ENCODE data around the gene HSBP1.

The HSBP1 gene

DNA sequence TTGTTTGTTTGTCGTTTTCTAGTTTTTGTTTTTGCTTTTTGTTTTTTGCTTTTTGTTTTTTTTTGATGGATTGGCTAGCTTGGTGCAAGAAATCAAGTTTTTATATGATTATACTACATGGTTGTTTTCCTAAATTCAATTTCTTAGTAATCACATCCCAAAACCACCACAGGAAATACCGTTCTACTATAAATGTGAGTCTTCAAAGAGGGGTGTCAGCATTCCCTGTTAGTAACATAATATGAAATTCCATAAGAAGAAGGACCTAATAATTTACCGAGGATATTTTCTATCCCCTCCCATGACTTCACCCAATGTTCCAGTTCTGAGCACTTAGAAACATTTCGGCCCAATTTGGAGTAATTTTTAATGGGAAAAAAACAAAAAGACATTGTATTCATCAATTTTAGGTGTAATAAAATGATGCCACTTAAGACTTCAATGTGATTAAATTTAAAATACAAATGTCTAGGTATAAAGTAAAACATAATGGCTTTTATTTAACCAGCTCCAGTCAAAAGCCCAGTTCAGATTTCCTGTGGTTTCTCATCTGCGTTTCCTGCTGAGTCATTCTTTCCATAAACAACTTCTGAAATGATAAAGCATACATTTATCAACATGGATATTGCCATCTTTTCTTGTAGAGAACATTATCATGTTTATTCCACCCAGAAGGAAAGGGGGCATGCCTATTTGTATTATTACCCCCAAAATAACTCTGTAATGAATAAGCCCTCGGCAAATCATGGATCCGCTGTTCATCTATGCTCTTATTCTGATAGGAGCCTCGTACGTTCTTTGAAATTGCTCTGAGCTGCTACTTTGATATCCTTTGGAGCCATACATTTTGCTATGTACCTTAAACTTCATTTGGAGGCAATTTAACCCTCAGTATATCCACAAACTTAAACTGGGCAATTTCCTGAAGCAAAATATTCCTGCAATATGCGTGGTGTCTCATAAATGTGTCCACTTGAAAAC lies 28.1 kb downstream of the HSBP1 start:
- TF ChIP-seq TAF1 (IDR thresholded peaks at IDR 0.05; ENCODE audit: low read depth) (no peak), RAD21 (IDR thresholded peaks at IDR 0.05; ENCODE audit: low read depth) (no peak), EGR1 (IDR thresholded peaks at IDR 0.05) (no peak), CEBPB (IDR thresholded peaks at IDR 0.05) (no peak), CREB1 (IDR thresholded peaks at IDR 0.05; ENCODE audit: low read depth) (no peak), FOXM1 (IDR thresholded peaks at IDR 0.05; ENCODE audit: borderline replicate concordance, low read depth) (no peak), EP300 (IDR thresholded peaks at IDR 0.05; ENCODE audit: borderline replicate concordance) (no peak), YY1 (IDR thresholded peaks at IDR 0.05; ENCODE audit: low read depth) (no peak), TCF12 (IDR thresholded peaks at IDR 0.05; ENCODE audit: low read depth) (no peak)
- TF ChIP-seq, protein P1, sequence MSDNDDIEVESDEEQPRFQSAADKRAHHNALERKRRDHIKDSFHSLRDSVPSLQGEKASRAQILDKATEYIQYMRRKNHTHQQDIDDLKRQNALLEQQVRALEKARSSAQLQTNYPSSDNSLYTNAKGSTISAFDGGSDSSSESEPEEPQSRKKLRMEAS (IDR thresholded peaks at IDR 0.05): no peak

DNA sequence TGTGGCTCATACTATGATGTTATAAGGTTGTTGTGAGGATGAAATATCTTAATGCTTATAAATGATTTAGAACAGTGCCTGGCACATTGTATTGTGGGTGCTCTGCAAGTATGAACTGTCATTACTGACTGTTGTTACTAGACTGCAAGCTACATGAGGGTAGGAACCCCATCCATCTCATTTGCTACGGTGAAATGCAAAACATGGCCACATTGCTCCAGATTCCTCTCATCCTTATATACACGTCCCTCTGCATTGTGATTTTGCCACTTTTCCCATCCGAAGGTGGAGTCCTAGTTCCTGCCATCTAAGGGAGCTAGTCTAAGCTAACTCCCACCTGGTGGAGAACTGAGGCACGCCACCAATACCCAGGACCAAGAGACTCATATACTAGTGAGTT lies 29.8 kb downstream of the HSBP1 start:
- TF ChIP-seq TAF1 (IDR thresholded peaks at IDR 0.05; ENCODE audit: low read depth) (no peak), ZBTB7A (IDR thresholded peaks at IDR 0.05; ENCODE audit: low read depth) (no peak), TCF12 (IDR thresholded peaks at IDR 0.05; ENCODE audit: low read depth) (no peak)
- TF ChIP-seq, protein P2, sequence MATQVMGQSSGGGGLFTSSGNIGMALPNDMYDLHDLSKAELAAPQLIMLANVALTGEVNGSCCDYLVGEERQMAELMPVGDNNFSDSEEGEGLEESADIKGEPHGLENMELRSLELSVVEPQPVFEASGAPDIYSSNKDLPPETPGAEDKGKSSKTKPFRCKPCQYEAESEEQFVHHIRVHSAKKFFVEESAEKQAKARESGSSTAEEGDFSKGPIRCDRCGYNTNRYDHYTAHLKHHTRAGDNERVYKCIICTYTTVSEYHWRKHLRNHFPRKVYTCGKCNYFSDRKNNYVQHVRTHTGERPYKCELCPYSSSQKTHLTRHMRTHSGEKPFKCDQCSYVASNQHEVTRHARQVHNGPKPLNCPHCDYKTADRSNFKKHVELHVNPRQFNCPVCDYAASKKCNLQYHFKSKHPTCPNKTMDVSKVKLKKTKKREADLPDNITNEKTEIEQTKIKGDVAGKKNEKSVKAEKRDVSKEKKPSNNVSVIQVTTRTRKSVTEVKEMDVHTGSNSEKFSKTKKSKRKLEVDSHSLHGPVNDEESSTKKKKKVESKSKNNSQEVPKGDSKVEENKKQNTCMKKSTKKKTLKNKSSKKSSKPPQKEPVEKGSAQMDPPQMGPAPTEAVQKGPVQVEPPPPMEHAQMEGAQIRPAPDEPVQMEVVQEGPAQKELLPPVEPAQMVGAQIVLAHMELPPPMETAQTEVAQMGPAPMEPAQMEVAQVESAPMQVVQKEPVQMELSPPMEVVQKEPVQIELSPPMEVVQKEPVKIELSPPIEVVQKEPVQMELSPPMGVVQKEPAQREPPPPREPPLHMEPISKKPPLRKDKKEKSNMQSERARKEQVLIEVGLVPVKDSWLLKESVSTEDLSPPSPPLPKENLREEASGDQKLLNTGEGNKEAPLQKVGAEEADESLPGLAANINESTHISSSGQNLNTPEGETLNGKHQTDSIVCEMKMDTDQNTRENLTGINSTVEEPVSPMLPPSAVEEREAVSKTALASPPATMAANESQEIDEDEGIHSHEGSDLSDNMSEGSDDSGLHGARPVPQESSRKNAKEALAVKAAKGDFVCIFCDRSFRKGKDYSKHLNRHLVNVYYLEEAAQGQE (IDR thresholded peaks at IDR 0.05; ENCODE audit: low read depth): no peak
- TF ChIP-seq, protein P1 (IDR thresholded peaks at IDR 0.05): no peak

DNA sequence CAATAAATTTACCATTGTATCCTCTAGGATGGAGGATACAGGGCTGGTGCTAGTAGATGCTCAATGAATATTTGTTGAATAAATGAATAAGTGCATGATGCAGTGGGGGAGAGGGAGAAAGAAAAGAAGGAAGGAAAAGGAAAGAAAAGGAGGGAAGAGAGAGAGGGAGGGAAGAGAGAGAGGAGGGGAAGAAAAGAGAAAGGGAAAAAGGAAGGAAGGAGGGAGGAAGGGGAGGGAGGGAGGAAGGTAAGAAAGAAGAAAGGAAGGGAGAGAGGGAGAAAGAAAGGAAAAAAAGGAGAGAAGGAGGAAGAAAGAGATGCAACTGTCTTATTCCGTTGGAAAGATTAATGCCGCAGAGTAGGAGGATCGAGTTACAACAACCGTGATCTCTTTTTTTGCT lies 30.4 kb downstream of the HSBP1 start:
- TF ChIP-seq NFIC (IDR thresholded peaks at IDR 0.05) (no peak), EP300 (IDR thresholded peaks at IDR 0.05; ENCODE audit: borderline replicate concordance) (no peak), FOXM1 (IDR thresholded peaks at IDR 0.05; ENCODE audit: borderline replicate concordance, low read depth) (no peak), RAD21 (IDR thresholded peaks at IDR 0.05; ENCODE audit: low read depth) (no peak), YY1 (IDR thresholded peaks at IDR 0.05; ENCODE audit: low read depth) (no peak), CREB1 (IDR thresholded peaks at IDR 0.05; ENCODE audit: low read depth) (no peak), CEBPB (IDR thresholded peaks at IDR 0.05) (no peak), EGR1 (IDR thresholded peaks at IDR 0.05) (no peak), TCF12 (IDR thresholded peaks at IDR 0.05; ENCODE audit: low read depth) (no peak), TEAD4 (IDR thresholded peaks at IDR 0.05) (no peak), TAF1 (IDR thresholded peaks at IDR 0.05; ENCODE audit: low read depth) (no peak), ZBTB7A (IDR thresholded peaks at IDR 0.05; ENCODE audit: low read depth) (no peak)
- TF ChIP-seq, protein P3, sequence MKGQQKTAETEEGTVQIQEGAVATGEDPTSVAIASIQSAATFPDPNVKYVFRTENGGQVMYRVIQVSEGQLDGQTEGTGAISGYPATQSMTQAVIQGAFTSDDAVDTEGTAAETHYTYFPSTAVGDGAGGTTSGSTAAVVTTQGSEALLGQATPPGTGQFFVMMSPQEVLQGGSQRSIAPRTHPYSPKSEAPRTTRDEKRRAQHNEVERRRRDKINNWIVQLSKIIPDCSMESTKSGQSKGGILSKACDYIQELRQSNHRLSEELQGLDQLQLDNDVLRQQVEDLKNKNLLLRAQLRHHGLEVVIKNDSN (IDR thresholded peaks at IDR 0.05): no peak
- TF ChIP-seq, protein P1 (IDR thresholded peaks at IDR 0.05): no peak
- TF ChIP-seq, protein P2 (IDR thresholded peaks at IDR 0.05; ENCODE audit: low read depth): no peak

DNA sequence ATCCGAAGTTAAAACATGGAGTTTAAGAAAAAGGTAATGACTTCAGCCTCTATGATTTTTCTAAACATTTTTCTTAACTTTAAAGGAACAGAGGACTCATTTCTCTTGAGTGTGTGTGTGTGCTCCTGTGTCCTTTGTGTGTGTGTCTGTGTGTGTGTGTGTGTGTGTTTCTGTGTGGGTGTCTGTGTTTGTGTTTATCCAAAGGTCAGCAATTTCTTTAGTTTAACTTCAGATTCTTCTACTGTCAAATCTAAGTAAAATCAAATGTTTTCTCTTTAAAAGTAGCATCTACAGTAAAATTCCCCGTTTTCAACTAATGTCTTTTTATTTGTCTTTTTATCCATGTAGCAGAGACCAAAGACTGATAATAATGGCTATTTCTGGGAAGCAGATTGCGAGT lies 31.8 kb downstream of the HSBP1 start:
- TF ChIP-seq YY1 (IDR thresholded peaks at IDR 0.05; ENCODE audit: low read depth) (no peak), EGR1 (IDR thresholded peaks at IDR 0.05) (no peak), CEBPB (IDR thresholded peaks at IDR 0.05) (no peak), CREB1 (IDR thresholded peaks at IDR 0.05; ENCODE audit: low read depth) (no peak), EP300 (IDR thresholded peaks at IDR 0.05; ENCODE audit: borderline replicate concordance) (no peak), TAF1 (IDR thresholded peaks at IDR 0.05; ENCODE audit: low read depth) (no peak), FOXM1 (IDR thresholded peaks at IDR 0.05; ENCODE audit: borderline replicate concordance, low read depth) (no peak), TCF12 (IDR thresholded peaks at IDR 0.05; ENCODE audit: low read depth) (no peak), ZBTB7A (IDR thresholded peaks at IDR 0.05; ENCODE audit: low read depth) (no peak), RAD21 (IDR thresholded peaks at IDR 0.05; ENCODE audit: low read depth) (no peak)
- TF ChIP-seq, protein P1 (IDR thresholded peaks at IDR 0.05): no peak
- TF ChIP-seq, protein P3 (IDR thresholded peaks at IDR 0.05): no peak
- TF ChIP-seq, protein P2 (IDR thresholded peaks at IDR 0.05; ENCODE audit: low read depth): no peak
